NCI-H524 treated with DMSO at 0.1 percent for 48 hours (cell line): ENCODE data around the gene AHI1.

Experiments used
- DNase-seq: peaks from one replicate; lab custom pipeline; 2025; lab: John Stamatoyannopoulos, UW

Gene AHI1

DNA sequence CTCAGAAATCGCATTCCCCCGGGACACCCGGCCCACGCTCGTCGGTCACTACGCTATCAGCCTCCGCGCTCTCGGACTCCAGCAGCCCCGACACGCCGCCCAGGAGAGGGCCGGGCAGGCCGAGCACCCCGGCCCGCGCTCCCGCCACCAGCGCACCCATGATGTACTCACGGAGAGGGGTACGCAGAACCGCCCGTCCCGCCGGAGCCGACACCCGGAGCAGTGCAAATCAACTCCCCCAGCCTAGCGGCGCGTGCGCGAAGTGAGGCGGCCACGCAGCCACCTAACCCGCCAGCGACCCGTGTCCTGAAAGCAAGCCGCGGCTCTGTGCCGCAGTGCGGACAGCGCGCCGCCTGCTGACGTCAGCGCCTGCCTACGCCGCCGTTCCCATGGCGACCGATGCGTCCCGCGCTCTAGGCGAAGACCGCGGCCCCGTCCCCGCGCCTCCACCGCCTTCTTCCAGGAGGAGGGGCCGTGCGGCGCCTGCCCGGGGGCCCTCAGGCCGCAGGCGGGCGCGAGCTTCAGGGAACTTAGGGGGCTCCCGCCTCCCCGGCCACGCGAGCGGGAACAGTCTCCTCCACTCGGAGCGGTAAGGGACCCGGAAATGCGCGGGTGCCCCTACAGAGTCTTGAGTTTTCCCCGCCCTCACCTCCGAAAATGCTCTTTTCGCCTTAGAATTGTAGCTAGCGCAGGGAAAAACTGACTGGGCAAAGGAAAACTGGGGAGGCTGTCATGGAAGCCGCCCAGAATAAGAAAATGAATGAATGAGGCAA is at the start of gene AHI1:
Gene AHI1, minus strand, starts transcription at position 329 of the 773 bp plus-strand sequence. CDS start 5,503 bp downstream, outside the sequence.
- peak; percentile 55 for DNase-seq

DNA sequence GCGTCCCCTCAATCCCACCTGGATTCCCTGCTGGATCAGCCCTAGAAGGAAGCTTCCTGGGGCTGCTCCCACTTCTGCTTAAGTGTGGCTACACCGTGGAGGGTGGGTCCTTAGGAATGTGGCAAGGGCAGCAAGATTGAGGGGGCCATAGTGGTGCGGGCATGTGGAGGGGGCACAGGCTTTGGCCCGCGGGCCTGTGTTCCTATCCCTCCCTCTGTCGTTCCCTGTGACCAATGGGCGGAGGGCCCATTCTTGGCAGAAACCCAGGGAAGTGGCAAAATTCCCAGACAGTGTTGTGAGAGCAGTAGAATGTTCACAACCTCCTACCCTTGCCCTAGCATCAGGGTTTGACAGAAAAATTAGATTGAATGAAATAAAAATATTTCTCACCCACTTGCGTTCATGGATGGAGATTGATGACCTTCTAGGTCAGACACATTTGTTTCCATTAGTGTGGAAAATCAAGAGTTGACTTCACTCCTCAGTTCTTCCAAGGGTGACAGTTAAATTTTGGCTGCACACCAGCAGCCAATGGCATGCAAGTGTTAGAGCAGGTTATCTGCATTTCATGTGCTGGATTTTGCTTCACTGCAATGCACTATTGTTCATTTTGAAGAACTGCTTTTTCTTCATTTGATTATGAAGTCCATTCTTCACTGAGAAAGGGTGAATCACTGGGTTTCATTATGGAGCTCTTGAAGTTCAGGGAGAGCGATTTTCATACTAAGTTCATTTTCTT is 49.3 kb upstream of the AHI1 start:
- no peak for DNase-seq

DNA sequence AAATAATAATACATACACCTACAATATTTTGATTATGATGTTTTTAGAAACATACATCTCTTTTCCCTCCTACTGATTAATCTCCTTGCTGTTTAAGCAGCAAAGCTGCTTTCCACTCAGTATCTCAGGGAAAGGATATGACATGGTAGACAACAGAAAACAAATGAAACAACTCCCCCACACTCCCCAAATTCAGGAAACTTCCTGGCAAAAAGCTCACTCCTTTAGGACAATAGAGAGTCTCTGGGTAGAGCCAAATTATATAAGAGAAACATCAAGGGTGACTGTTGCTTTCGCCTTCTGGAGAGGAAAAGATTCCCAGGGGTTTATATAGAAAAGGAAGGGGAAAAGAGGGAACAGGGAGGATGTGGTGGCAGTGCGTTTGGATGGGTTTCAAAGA is 48.7 kb upstream of the AHI1 start:
- no peak for DNase-seq

DNA sequence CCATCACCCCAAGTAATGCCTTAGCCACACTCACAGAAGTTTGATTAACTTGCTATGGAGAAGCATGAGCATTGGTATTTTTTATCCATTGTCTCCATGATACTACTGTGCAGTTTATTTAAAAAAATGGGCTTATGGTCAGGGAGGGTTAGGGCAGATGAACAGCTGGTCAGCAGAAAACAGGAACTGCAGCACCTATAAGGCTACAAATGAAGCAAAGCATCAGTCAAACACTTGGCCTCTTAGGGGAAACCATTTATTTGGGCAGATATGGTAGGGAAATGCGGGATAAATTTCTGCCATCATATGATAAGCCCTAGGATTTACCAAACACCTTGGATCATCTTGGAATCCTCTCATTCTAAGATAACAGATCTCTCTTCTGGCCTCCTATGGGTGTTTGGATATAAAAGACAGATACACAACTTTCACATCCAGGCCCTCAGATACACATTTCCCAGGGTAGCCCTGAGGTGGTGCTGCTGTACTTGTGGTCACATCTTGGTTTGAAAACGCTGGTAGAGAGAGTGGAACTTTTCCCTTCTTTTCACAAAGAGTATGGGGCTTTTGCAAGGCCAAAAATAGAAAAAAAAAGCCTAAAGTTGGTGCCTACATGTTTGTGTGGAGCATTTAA is 42.8 kb upstream of the AHI1 start:
- DNase-seq, result no peak

DNA sequence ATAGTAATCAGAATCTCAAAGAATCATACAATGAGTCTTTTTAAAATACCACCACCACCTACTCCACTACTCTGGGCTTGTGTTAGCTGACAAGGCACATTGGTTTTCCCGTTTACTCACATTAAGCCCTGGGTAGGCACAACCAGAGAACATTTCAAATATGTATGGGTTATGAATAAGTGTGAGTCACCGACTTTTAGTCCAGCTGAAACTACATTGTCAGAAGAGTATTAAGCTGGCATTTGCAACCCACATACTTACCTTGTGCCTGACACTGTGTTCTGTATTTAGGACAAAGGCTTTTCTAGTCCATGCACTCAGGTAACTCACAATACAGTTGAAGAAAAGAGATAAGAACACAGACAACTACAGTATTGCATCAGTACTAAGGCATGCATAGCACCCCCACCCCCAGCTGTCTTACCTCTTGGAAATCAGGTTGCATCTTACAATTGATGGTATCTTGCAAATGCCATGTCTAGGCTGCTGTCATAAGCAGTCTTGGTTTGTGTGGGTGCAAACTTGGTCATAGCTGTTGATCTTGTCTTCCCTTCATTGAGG is 40.3 kb upstream of the AHI1 start:
- no peak for DNase-seq

DNA sequence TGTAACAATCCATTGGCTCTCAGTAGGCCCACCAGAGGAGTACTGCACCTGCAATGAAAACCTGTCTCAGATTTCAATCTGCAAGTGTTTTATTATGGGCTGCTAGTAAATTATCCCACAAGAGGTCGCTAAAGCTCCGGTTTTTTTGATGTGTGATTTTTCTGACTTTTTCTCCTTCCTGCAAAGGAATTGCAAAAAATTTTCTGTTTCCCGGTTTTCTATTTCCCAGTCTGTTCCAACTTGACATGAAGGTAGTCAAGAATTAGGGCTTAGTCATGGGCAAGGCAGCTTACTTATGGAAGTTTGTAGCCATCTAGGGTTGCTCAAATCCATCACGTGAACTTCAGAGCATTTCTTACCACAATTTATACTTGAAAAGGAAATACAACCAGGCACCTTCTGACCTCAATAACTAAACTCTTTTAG is 38.5 kb upstream of the AHI1 start:
- peak; percentile 2 for DNase-seq

DNA sequence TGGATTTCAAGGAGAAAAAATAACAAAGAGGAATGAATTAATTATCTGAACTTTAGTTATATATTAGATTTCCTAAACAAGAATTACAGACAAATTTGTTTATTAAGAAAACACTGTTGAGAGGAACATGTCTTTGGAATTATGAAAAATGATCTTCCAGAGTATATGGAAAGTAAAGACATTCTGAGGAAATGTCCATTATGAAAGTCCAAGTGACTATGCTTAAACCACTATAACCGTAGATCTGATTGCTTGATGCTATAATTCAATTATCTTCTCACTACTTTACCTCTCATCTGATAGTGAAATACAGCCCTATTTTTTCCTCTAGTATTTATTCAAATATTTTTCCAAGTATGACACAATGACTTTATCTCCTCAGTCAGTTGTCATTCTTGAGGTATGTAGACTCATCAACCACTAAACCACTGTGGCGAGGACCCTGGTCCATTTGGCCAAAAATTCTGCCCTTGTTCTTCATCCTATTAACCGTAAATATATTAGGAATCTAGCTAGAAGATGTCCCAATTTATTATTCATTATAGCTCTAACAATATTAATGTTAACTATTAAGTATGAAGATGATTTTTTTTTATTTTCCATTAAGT is 37.3 kb upstream of the AHI1 start:
- DNase-seq, result no peak

DNA sequence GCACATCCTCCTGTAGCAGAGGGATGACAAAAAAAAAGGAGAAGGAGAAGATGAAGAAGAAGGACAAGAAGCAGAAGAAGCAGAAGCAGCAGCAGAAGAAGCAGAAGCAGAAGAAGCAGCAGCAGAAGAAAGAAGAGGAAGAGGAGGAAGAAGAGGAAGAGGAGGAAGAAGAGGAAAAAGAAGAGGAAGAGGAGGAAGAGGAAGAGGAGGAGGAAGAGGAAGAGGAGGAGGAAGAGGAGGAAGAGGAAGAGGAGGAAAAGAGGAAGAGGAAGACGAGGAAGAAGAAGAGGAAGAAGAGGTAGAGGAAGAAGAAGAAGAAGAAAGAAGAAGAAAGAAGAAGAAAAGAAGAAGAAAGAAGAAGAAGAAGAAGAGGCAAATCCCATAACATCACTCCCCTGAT is 35.0 kb upstream of the AHI1 start:
- no peak for DNase-seq

DNA sequence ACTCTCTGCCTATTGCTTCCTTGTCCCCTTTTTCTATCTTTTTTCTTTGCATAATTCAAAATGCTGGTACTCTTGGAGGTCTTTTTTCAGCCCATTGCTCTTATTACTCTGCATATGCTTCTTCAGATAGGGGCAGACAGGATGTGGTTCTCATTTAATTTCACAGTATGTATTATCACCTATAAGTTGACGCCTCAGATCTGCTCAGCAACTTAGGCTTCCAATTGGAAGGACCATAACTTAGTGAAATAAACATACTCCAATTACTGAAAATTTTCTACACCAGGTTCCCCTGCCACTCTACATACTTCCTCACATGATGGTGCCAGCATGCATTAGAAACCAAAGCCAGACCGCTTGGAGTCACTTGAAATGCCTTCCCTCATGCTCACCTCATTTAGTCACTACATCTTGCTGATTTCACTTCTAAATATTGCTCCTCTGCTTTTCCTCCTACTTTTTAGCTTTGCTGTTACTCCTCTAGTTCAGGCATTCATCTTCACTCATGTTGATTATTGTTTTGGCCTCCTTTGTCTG is 34.5 kb upstream of the AHI1 start:
- DNase-seq, result no peak

DNA sequence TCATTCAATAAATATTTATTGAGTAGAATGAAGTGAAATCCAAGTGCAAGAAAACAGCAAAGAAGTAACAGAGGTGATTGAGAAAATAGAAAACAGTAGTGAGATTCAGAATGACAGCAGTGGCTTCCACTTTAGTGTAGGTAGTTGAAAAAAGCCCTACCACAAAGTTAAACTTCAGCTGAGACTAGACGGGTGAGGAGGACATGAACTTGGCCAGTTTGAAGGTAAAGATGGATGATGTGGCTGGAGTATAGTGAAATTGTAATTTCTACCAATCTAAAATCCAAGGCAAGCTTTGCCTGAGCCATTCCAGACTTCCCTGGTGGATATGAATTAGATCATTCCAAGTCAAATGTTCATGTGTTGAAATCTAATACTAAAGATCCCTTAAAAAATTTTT is 32.6 kb upstream of the AHI1 start:
- no peak for DNase-seq

DNA sequence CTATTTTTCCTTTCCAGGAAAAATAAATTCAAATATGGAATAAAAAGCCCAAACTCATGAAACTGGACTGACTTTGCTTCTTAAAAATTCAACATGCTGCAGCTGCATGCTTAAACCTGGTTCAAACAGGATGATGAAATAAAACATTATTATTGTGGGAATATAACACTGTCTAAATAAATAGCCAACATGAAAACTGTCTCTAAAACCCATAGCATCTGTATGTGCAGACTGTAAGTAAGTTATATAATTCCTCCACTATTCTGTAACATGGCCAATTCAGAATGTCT is 30.4 kb upstream of the AHI1 start:
- DNase-seq, result no peak

DNA sequence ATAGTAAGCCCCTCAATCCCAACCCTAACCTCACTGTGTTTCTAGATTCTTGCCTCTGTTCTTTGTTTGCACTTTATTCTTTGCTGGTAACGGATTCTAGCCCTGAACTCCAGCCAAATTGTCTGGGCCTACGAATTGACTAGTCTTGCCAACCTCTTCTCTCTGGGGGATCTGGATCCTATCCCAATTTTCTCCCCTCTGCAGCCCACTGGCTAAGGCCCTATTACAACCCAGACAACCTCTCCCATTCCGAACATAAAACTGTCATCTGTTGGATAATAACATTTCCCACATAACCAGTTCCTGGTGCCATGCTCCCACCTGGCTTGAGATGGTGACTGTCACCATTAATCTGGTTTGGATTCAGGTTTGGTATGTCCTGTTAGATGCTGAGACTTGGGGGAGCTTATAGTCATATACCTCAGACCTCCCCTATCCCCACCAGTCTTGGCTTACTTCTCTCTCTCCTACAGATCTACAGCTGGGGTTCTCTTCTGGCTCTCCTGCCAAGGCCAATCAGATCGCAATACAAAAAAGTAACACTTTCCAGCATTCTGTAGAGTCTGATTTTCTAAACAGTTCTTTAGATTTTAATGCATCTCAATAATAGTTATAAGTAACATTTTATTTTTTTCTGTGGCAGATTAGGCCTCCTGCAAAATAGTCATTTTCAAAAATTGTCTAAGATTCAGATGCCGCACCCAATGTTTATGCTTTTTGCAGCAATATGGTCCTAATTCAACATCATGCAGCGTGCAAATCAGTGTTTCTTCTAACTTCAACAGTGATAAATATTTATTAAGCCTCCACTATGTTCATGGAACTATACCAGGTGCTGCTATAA is 29.8 kb upstream of the AHI1 start:
- no peak for DNase-seq

DNA sequence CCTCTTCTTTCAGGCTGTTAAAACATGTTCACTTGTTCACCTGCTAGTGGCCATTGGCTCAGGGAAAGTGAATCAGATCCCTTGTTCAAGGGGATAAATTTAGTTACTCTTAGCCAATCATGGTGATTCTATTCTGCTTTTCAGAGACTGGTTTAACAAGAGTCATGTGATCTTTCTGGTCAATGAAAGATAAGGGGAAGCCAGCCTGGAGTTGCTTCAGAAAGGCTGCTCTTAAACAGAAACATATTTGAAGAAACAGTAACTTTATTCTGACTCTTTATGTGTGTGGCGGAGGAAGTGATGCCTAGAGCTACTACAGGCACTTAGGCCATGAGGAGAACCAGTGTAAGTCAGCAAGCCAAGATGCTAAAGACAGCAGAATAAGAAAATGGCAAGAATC is 28.1 kb upstream of the AHI1 start:
- DNase-seq, result no peak

DNA sequence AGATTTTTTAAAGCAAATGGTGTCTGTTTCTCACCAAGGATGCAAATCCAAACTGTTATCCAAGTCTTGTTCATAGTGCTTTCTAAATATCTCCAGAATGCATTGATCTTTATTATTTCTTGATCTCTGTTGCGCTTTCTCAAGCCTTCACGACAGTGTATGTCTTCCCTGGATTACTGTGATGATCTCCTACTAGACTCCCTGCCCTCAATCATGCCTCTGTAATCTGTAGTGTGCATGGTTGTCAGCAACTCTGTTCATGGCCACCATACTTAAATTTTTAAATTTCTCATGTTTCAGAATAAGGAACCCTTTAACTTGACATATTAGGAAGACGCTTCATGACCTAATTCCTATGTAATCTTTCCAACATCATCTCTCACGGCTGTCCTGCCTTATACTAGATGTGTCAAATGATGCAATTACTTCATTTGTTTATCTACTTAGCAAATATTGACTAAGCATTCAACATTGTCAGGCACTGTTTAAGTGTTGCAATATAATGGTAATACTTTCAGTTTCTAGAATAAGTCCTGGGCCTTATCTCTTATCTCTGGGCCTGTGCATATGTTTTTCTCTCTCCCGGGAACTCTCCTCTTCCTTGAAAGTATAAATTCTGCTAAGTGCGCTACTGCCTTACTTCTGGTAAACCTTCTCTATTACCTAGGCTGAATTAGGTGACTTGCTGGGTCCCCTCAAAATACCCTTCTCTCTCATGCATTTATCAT is 25.6 kb upstream of the AHI1 start:
- DNase-seq, result no peak

DNA sequence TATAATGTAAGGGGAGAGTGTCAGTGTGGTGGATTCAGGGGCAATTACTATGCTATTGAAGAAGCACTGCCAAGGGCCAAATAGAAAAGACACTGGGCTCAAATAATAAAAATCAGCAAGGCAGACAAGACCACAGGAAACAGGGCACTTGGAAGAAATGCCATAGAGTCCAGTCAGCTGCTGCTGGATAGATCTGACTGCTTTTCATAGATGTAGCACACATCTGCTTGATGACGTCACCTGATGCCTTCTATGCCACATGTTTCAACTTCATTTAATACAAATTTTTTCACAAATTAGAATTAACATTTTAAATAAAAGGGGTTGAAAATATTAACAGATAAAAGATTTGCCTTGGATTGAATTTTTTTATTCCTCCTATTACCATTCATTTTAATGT is 23.9 kb upstream of the AHI1 start:
- no peak for DNase-seq

DNA sequence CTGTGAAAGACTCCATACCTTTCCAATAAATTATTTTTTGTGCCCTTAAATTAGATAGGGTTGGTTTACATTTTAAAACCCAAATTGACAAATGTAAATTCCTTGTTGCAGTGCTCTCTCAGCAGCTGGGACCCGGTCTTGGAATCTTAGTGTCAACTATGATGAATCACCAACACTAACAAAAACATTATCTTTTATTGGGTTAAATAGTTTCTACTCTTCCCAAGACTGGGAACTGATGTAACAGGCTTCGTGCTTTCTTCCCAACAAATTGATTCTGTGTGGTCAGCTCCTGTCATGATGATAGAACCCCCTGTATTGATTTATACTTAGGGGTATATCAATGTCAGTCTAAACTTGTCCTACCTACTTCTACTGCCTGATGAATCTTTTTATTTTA is 23.2 kb upstream of the AHI1 start:
- DNase-seq, result no peak

DNA sequence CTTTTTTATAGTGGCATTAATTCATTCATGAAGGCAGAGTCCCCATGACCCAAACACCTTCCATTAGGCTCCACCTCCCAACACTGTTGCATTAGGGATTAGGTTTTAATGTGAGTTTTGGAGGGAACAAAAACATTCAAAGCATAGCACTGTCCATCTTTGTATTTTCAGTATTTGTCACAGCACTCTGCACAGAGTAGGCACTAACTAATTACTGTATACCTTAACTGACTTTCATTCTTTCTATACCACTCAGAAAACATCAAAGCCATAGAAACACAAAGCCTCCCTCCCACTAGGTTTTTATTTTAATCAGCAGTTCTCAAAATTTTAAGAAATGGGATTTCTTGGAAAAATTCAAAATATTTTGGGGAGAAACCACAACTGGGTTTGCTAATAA is 21.8 kb upstream of the AHI1 start:
- DNase-seq, result no peak

DNA sequence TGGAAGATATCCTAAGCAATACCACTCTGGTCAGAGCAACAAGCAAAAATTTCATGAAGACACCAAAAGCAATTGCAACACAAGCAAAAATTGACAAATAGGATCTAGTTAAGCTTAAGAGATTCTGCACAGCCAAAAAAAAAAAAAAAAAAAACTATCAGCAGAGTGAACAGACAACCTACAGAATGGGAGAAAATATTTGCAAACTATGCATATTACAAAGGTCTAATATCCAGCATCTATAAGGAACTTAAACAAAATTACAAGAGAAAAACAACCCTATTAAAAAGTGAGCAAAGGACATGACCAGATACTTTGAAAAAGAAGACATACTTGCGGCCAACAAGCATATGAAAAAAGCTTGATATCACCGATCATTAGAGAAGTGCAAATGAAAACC is 20.0 kb upstream of the AHI1 start:
- DNase-seq, result no peak

DNA sequence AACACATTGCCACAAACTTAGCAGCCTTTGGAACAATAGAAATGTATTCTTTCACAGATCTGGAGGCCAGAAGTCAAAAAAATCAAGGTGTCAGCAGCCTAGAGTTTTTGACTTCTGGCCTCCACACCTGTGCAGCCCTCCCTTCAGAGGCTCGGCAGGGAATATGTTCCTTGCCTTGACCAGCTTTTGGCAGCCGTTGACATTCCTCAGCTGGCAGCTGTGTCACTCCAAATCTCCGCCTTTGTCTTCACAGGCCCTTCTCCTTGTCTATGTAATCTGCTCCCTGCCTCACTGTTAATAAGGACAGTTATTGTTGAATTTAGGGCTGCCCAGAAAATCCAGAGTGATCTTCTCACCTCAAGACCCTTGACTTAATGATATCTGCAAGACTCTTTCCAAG is 17.2 kb upstream of the AHI1 start:
- no peak for DNase-seq

DNA sequence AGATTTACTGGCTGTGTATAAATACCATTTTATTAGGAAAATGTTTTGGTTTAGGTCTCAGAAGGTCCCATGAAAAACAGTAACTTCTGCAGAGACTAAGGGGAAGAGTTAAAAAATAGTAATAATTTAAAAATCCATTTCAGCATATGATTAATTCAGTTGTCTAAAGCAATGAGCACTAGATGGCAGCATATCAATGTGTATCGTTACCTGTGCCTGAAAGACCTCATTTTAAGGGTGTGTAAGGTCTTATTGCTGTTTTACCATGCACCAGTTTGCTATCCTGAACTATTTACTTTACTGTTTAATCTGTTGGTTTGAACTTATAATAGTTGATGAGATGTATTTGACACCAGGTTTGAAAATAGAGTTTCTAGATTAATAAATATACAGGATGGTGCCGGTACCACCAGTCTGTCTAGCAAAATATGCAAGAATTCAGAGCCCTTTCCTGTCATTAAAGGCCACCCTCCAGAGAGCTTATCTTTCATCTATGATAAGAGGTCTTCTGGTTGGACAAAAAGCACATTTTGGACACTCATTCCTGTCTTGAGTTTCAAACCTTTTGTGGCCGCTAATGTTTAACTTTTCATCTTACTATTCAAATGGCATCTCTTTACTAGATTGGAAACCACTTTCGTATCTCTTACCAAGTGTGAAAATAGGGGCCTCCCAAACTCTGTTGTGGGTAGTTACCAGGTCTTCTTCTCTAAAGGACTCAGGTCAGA is 8.9 kb upstream of the AHI1 start:
- peak; percentile 30 for DNase-seq
